HepG2 (cell line): ENCODE data around the gene TYMP. TPM values are rescaled to one million over a fixed set of nuclear protein-coding genes. Genes with fewer than 3 reads are reported as not detected.

Experiments
- GLI4 ChIP-seq: sonication (generic); formaldehyde crosslinking; IDR thresholded peaks from 2 replicates; pipeline ENCODE4 v1.5.1; 2020; ENCODE audit warnings: missing genetic modification reagents, mild to moderate bottlenecking, moderate library complexity, borderline replicate concordance
- IKZF4 ChIP-seq: sonication (generic); formaldehyde crosslinking; IDR thresholded peaks from 2 replicates; pipeline ENCODE4 v1.5.1; 2020; ENCODE audit warnings: borderline replicate concordance, mild to moderate bottlenecking, low read depth, missing genetic modification reagents; ENCODE audit errors: not compliant biosample characterization
- JUN ChIP-seq: sonication (generic); formaldehyde crosslinking; IDR thresholded peaks from 2 replicates; pipeline ENCODE4 v1.4.0; 2020; ENCODE audit warnings: mild to moderate bottlenecking, missing genetic modification reagents
- KDM4B ChIP-seq: sonication (generic); formaldehyde crosslinking; IDR thresholded peaks from 2 replicates; pipeline ENCODE4 v1.4.0; 2020; ENCODE audit warnings: missing genetic modification reagents
- MAFK ChIP-seq, 2 experiments: IDR thresholded peaks in 1 of 2; conservative IDR thresholded peaks in 1 of 2; 2 replicates each; pipeline ENCODE4 v1.6.1; 2011; ENCODE audit warnings: improper control_type of control experiment in 2 of 2, low read length in 2 of 2
- MXD3 ChIP-seq: IDR thresholded peaks from 2 replicates; pipeline ENCODE4 v1.6.1; 2016; ENCODE audit warnings: mild to moderate bottlenecking, missing biosample characterization, missing genetic modification reagents
- NCOA5 ChIP-seq: sonication (generic); formaldehyde crosslinking; IDR thresholded peaks from 2 replicates; pipeline ENCODE4 v1.4.0; 2020; ENCODE audit warnings: missing genetic modification reagents
- PRDM15 ChIP-seq: sonication (generic); formaldehyde crosslinking; IDR thresholded peaks from 2 replicates; pipeline ENCODE4 v1.4.0; 2020; ENCODE audit warnings: missing genetic modification reagents
- SMARCE1 ChIP-seq: fragments of 450-650 bp; IDR thresholded peaks from 2 replicates; pipeline ENCODE4 v1.6.1; 2017; ENCODE audit warnings: borderline replicate concordance
- SMYD3 ChIP-seq: sonication (generic); formaldehyde crosslinking; IDR thresholded peaks from 2 replicates; pipeline ENCODE4 v1.8.1; 2023; ENCODE audit warnings: mild to moderate bottlenecking, missing genetic modification reagents
- SP4 ChIP-seq: sonication (generic); formaldehyde crosslinking; IDR thresholded peaks from 2 replicates; pipeline ENCODE4 v1.8.1; 2023; ENCODE audit warnings: mild to moderate bottlenecking, missing genetic modification reagents
- THYN1 ChIP-seq: sonication (generic); formaldehyde crosslinking; IDR thresholded peaks from 2 replicates; pipeline ENCODE4 v1.8.1; 2023; ENCODE audit warnings: low read depth, mild to moderate bottlenecking, moderate library complexity, missing genetic modification reagents, borderline replicate concordance
- XBP1 ChIP-seq: sonication (generic); formaldehyde crosslinking; IDR thresholded peaks from 2 replicates; pipeline ENCODE4 v1.5.0; 2020; ENCODE audit warnings: missing genetic modification reagents
- ZFP36L1 ChIP-seq: sonication (generic); formaldehyde crosslinking; IDR thresholded peaks from 2 replicates; pipeline ENCODE4 v1.8.0; 2022; ENCODE audit warnings: mild to moderate bottlenecking, missing genetic modification reagents, moderate library complexity
- ZNF10 ChIP-seq: sonication (generic); formaldehyde crosslinking; IDR thresholded peaks from 2 replicates; pipeline ENCODE4 v1.4.0; 2020; ENCODE audit warnings: mild to moderate bottlenecking, low read depth, missing genetic modification reagents, borderline replicate concordance
- ZNF263 ChIP-seq: sonication (generic); formaldehyde crosslinking; IDR thresholded peaks from 2 replicates; pipeline ENCODE4 v1.4.0; 2020; ENCODE audit warnings: missing genetic modification reagents
- ZNF550 ChIP-seq: sonication (generic); formaldehyde crosslinking; IDR thresholded peaks from 2 replicates; pipeline ENCODE4 v1.4.0; 2020; ENCODE audit warnings: mild to moderate bottlenecking, missing genetic modification reagents, borderline replicate concordance
- polyA plus RNA-seq, 8 experiments: library from polyadenylated mRNA; depleted of rRNA in 3 of 8; stranded (reverse) in 7 of 8; unstranded in 1 of 8; fragments of >200 nt; fragmentation: Illumina TruSeq in 4 of 8; extraction: Trizol in 4 of 8; gene quantifications; 2 replicates each; pipeline versions ENCODE4 v1.2.1 to v1.2.3, GENCODE V29; 2011 to 2016; ENCODE audit warnings: low read depth in 4 of 8, missing spikeins in 1 of 8, mixed read lengths in 1 of 8; ENCODE audit not compliant: insufficient read depth in 1 of 8
- total RNA-seq, 5 experiments: library from RNA; depleted of rRNA; stranded (reverse); fragments of >200 nt; fragmentation: Illumina TruSeq; extraction: Trizol; gene quantifications; 2 replicates each; pipeline ENCODE4 v1.2.3, GENCODE V29; 2016; ENCODE audit warnings: low read depth in 1 of 5
- TF ChIP-seq, protein P1 (sequence below): sonication (generic); formaldehyde crosslinking; IDR thresholded peaks from 2 replicates; pipeline ENCODE4 v1.4.0; 2020; ENCODE audit warnings: missing genetic modification reagents, borderline replicate concordance
- TF ChIP-seq, protein P2 (sequence below): sonication (generic); formaldehyde crosslinking; IDR thresholded peaks from 2 replicates; pipeline ENCODE4 v1.5.1; 2020; ENCODE audit warnings: mild to moderate bottlenecking, missing genetic modification reagents, moderate library complexity
- TF ChIP-seq, protein P3 (sequence below): fragments of 450-650 bp; IDR thresholded peaks from 2 replicates; pipeline ENCODE4 v1.6.1; 2017; ENCODE audit warnings: mild to moderate bottlenecking

Gene TYMP
- total and polyA plus RNA-seq, 2 of the 13 experiments (the other 11 are each of a cell fraction or from before 2014, with no cell fraction given): 3.9 to 4.3 TPM

- TF ChIP-seq, protein P1, sequence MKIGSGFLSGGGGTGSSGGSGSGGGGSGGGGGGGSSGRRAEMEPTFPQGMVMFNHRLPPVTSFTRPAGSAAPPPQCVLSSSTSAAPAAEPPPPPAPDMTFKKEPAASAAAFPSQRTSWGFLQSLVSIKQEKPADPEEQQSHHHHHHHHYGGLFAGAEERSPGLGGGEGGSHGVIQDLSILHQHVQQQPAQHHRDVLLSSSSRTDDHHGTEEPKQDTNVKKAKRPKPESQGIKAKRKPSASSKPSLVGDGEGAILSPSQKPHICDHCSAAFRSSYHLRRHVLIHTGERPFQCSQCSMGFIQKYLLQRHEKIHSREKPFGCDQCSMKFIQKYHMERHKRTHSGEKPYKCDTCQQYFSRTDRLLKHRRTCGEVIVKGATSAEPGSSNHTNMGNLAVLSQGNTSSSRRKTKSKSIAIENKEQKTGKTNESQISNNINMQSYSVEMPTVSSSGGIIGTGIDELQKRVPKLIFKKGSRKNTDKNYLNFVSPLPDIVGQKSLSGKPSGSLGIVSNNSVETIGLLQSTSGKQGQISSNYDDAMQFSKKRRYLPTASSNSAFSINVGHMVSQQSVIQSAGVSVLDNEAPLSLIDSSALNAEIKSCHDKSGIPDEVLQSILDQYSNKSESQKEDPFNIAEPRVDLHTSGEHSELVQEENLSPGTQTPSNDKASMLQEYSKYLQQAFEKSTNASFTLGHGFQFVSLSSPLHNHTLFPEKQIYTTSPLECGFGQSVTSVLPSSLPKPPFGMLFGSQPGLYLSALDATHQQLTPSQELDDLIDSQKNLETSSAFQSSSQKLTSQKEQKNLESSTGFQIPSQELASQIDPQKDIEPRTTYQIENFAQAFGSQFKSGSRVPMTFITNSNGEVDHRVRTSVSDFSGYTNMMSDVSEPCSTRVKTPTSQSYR: peak; percentile 58; the same call in 1 of the 2 replicates
- no peak for TF ChIP-seq NCOA5 (CRISPR knock-in tag)
- TF ChIP-seq ZNF263: no peak
- TF ChIP-seq, protein P2, sequence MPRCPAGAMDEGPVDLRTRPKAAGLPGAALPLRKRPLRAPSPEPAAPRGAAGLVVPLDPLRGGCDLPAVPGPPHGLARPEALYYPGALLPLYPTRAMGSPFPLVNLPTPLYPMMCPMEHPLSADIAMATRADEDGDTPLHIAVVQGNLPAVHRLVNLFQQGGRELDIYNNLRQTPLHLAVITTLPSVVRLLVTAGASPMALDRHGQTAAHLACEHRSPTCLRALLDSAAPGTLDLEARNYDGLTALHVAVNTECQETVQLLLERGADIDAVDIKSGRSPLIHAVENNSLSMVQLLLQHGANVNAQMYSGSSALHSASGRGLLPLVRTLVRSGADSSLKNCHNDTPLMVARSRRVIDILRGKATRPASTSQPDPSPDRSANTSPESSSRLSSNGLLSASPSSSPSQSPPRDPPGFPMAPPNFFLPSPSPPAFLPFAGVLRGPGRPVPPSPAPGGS (CRISPR knock-in tag): no peak
- no peak for TF ChIP-seq SP4 (CRISPR knock-in tag)
- no peak for TF ChIP-seq PRDM15
- no peak for TF ChIP-seq MXD3 (CRISPR knock-in tag)
- TF ChIP-seq SMARCE1: no peak
- no peak for TF ChIP-seq ZFP36L1 (CRISPR knock-in tag)
- no peak for TF ChIP-seq KDM4B (CRISPR knock-in tag)
- no peak for TF ChIP-seq SMYD3 (CRISPR knock-in tag)
- TF ChIP-seq IKZF4 (CRISPR knock-in tag): no peak
- TF ChIP-seq MAFK (conservative IDR thresholded peaks at IDR 0.05 in 1 of 2, IDR thresholded peaks at IDR 0.05 in 1 of 2; ENCODE audit: low read length in 2 of 2): no peak
- no peak for TF ChIP-seq JUN (CRISPR knock-in tag)
- TF ChIP-seq GLI4 (CRISPR knock-in tag): no peak
- TF ChIP-seq, protein P3, sequence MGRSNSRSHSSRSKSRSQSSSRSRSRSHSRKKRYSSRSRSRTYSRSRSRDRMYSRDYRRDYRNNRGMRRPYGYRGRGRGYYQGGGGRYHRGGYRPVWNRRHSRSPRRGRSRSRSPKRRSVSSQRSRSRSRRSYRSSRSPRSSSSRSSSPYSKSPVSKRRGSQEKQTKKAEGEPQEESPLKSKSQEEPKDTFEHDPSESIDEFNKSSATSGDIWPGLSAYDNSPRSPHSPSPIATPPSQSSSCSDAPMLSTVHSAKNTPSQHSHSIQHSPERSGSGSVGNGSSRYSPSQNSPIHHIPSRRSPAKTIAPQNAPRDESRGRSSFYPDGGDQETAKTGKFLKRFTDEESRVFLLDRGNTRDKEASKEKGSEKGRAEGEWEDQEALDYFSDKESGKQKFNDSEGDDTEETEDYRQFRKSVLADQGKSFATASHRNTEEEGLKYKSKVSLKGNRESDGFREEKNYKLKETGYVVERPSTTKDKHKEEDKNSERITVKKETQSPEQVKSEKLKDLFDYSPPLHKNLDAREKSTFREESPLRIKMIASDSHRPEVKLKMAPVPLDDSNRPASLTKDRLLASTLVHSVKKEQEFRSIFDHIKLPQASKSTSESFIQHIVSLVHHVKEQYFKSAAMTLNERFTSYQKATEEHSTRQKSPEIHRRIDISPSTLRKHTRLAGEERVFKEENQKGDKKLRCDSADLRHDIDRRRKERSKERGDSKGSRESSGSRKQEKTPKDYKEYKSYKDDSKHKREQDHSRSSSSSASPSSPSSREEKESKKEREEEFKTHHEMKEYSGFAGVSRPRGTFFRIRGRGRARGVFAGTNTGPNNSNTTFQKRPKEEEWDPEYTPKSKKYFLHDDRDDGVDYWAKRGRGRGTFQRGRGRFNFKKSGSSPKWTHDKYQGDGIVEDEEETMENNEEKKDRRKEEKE: no peak
- no peak for TF ChIP-seq ZNF10 (CRISPR knock-in tag)
- TF ChIP-seq ZNF550 (CRISPR knock-in tag): no peak
- no peak for TF ChIP-seq XBP1 (CRISPR knock-in tag)
- no peak for TF ChIP-seq THYN1
These were observed 39.2 kb upstream of the TYMP start (continued) for GRCh38 chr22:50569041-50569459.
